HG03066 (cell line): ENCODE measurements around the gene PITX1.

Experiments used
- ATAC-seq: cut with Tn5 transposase; IDR thresholded peaks from one replicate; pipeline ENCODE4 v1.9.1; 2021; ENCODE audit warnings: low read depth; ENCODE audit not compliant: unreplicated experiment

PITX1 gene

GRCh38 chr5:135042595-135042994 is 8.6 kb upstream of the PITX1 start:
- no peak for ATAC-seq

- no peak for ATAC-seq
These were observed 7.7 kb upstream of the PITX1 start for GRCh38 chr5:135041726-135042125.

- no peak for ATAC-seq
These were observed 7.1 kb upstream of the PITX1 start for GRCh38 chr5:135041145-135041587.

- no peak for ATAC-seq
These were observed 6.5 kb upstream of the PITX1 start for GRCh38 chr5:135040333-135041144.

DNA sequence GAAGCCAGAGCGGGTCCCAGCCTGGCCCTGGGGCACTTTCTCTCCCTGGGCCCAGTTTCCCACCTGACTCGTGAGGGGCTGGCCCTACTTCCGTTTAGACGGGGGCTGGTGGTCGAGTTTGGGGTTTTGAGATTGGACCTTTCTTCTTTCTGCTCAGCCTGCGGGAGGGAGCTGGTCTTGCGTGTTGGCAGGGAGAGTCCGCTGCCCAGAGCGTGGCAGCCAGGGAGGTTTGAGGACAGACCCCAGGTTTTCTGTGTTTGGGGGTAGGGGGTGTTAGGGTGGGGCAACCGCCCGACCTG is 6.0 kb upstream of the PITX1 start:
- no peak for ATAC-seq

DNA sequence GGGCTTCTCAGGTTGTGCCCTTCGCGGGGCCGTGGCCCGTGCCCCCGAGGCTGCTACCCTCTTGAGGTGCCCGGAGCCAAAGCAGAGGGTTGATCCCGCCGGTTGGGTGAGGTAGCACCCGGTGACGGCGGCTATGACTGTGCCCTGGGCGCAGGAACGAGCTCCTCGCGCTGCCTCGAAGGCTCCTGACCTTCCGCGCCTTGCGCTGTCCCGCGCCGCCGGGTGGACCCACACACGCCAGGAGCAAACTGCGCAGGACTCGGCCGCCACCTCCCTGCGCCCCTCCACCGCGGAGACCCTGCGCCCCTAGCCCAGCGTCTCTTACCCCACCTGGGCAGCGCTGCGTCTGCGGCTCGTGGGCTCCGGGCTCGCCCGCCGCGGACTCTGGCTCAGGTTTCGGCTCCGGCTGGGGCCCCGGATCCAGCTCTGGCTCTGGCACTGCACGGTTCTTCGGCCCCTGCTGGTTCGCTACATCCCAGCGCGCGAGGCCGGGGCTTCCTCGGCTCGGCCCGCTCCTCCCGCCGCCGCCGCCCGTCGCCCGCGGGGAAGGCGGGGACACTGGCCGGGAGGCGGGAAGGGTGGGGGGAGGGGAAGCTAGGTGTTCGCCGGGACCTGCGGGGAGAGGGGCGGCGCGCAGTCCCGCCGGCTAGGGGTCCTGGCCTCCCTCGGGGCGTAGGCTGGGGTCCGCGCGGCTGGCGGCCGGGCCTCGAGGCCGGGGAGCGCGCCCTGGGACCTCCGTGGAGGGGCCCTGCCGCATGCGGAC is 5.4 kb upstream of the PITX1 start:
- ATAC-seq, result no peak

- no peak for ATAC-seq
These were observed 4.8 kb upstream of the PITX1 start for GRCh38 chr5:135038813-135039270.

DNA sequence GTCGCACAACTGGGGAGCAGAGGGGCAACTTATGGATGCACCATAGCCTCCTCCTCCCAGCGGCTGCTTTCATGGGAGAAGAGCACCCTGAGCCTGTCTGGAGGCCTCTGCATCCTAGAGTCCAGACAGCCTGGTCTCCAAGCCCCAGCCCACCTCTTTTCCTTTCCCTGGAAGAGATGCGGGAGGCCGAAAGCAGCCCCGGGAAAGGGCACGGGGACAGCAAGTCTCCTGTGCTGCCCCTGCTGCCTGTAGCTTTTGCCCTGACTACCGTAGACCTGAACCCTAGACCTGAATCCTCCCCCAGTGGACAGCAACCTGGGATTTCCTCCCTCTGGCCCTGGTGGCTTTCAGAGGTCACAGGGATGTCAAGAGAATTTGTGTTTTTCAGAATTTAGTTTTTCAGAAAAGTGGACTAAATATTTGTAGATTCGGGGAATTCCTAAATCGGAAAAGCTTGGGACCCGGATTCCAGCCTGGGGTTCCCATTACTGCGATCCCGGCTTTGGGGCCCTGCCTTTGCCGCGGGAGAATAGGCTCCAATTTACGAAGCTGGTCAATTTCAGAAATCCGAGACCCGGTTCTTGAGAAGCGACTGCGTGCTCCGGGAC is 4.3 kb upstream of the PITX1 start:
- no peak for ATAC-seq

- ATAC-seq, result no peak
These were observed 3.6 kb upstream of the PITX1 start for GRCh38 chr5:135037519-135038204.

GRCh38 chr5:135036405-135036804 is 2.4 kb upstream of the PITX1 start:
- ATAC-seq, result no peak

- no peak for ATAC-seq
These were observed 1.6 kb upstream of the PITX1 start for GRCh38 chr5:135035678-135036030.

DNA sequence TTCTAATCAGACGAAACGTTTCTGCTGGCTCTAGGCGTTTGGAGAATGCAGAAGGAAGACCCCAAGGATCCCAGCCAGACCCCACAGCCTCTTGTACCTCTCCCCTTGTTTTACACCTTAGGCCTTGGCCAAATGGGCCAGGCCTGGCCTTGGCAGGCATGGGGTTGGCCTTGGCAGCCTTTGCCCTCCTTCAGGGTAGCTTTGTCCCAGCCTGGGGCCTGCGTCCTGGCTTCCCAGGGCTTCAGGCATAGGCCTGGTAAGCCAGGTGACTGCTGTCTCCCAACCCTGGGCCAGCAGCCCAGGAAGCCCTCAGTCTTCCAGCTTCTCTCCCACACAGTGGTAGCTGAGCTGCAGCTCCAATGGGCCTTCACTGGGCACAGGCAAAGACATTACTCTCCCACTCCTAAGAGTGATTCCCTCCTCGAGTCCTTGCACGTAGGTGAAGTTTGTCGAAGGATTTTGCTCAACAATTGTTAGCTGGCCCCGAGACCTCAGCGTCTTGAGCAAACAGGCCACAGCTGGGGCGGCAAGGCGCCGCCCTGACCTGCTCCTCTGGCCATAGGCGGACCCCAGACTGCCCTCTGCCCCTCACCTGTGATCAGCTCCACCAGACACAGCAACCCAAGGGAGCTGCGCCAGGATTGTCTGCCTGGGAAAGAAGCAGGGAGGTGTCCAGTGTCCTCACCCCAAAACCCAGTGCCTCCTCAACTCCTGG is 1.1 kb upstream of the PITX1 start:
- no peak for ATAC-seq

DNA sequence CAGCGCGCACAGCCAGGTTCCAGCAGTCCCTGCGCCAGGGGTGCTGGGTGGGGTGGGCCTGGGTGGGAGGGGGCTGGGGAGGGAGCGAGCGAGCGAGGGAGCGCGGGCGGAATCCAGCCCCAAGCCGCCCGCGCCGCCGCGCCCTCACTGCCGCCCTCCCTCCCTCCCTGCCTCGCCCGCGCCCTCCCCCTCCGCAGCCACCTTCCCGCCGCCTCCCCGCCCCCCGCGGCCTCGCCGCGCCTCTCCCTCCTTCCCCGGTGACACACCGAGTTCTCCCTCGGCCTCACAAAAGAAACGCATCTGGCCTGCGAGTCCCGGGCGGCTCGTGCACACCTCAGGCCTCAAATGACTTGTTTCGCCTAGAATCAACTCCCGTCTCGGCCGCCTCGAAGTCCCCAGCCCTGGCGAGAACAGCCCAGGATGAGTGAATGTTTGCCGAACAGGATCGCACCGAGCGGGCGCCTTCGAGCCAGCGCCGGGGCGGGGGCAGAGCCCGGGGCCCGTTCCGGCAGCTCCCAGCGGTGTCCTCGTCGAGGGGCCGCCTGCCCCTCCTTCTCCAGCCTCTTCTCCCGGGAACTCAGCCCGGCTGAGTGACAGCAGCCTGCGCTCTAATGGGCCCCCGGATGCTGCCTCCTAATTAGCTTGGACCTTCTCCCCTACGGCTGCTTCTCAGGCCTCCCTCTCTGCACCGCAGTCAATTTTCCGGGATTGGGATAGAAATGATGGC is 371 bp upstream of the PITX1 start:
- ATAC-seq, result no peak

GRCh38 chr5:135032999-135033861 is 798 bp downstream of the PITX1 start:
- ATAC-seq, result no peak

DNA sequence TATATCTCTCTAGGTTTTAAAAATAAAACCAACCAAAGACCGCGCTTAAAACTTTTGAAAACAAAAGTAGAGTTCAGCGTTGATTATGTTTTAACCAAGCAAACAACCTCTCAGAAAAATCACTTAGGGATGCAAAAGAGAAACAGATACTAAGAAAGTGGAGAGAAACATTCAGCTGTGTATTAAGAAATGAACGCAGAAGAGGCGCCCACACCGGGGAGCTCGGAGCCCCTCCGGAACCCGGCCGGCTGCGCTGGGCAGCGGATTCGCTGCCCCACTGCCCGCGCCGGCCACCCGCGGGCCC is 1.4 kb downstream of the PITX1 start:
- ATAC-seq, result no peak

DNA sequence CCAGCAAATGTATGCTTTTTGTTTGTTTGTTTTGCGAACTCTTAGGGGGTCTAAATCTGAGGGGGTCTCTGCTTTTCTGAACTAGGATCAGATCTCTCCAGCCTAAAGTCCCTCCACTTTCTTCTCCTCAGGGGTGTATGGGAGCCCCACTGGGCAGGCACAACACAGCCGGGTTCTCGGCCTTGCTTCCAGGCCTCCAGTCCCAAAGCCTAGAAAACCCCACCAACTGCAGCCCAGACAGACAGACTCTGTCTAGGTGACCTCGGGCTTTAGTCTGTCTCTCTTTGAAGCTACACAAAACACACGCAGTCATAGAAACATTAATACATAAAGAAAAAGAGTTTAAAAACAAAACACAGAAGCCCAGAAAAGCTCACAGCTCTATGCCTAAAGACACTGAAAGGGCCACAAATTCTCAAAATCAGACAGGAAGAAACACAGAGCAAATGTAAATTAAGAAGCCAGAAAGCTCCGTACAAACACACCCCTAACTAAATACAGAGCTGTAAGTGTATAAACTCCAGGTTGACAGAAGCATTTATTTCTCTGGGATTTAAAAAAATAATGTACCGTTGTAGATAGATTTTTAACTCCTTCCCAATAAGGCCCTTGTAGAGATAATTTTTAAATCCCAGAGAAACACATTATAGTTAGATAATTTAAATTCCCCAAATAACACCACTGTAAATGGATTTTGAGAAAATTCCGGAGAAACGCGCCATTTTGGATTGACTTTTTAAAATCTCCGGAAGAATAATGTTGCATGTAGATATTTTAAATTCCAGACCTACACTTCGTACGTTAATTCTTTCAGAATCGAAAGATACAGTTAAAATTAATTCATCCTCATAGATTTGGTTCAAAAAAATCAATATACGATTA is 2.0 kb downstream of the PITX1 start:
- ATAC-seq, result no peak

GRCh38 chr5:135030956-135031812 is 2.8 kb downstream of the PITX1 start:
- ATAC-seq, result peak; percentile 32
